ENCODE measurements around the gene KLHL29.
"Not testable (repeated sequence)": the region's sequence is repeated elsewhere in the genome, so short reads cannot be mapped to it uniquely, and the experiment has no call there.

KLHL29 gene

GRCh38 chr2:23705771-23706612 is 321.0 kb downstream of the KLHL29 start:
- no peak for DNase-seq

- DNase-seq: no peak
Observed at GRCh38 chr2:23706613-23707078, 321.7 kb downstream of the KLHL29 start.

- DNase-seq: no peak
Observed at GRCh38 chr2:23707096-23707495, 322.1 kb downstream of the KLHL29 start.

- DNase-seq: no peak
Observed at GRCh38 chr2:23708771-23709170, 323.8 kb downstream of the KLHL29 start.

- DNase-seq: no peak
Observed at GRCh38 chr2:23709311-23709710, 324.3 kb downstream of the KLHL29 start.

- DNase-seq: no peak
Observed at GRCh38 chr2:23711979-23712755, 327.2 kb downstream of the KLHL29 start.

GRCh38 chr2:23712756-23713151 is 327.8 kb downstream of the KLHL29 start:
- no peak for DNase-seq

GRCh38 chr2:23713351-23713750 is 328.4 kb downstream of the KLHL29 start:
- DNase-seq: no peak

GRCh38 chr2:23718931-23719700 is 334.1 kb downstream of the KLHL29 start:
- DNase-seq: no peak

GRCh38 chr2:23719716-23720115 is 334.7 kb downstream of the KLHL29 start:
- no peak for DNase-seq

- no peak for DNase-seq
Observed at GRCh38 chr2:23720705-23721453, 335.9 kb downstream of the KLHL29 start.

GRCh38 chr2:23721454-23721826 is 336.5 kb downstream of the KLHL29 start:
- no peak for DNase-seq

- no peak for DNase-seq
Observed at GRCh38 chr2:23722255-23722654, 337.3 kb downstream of the KLHL29 start.

- DNase-seq: not testable (repeated sequence)
Observed at GRCh38 chr2:23723029-23723428, 338.1 kb downstream of the KLHL29 start.

- no peak for DNase-seq
Observed at GRCh38 chr2:23734416-23734815, 349.4 kb downstream of the KLHL29 start.

- not testable (repeated sequence) for DNase-seq
Observed at GRCh38 chr2:23736783-23737182, 351.8 kb downstream of the KLHL29 start.

GRCh38 chr2:23745068-23745725 is 360.2 kb downstream of the KLHL29 start:
- DNase-seq: no peak

- no peak for DNase-seq
Observed at GRCh38 chr2:23745726-23746105, 360.7 kb downstream of the KLHL29 start.

- DNase-seq: no peak
Observed at GRCh38 chr2:23746141-23746863, 361.3 kb downstream of the KLHL29 start.

GRCh38 chr2:23751747-23752265 is 366.8 kb downstream of the KLHL29 start:
- no peak for DNase-seq
